ENCODE results near the gene CTBS. TPM values are rescaled to one million over a fixed set of nuclear protein-coding genes. Genes with fewer than 3 reads are reported as not detected.

CTBS gene
- total and polyA plus RNA-seq, 5 experiments from 2014 or later = 16.3 to 21.1 (median 18.2) TPM

DNA sequence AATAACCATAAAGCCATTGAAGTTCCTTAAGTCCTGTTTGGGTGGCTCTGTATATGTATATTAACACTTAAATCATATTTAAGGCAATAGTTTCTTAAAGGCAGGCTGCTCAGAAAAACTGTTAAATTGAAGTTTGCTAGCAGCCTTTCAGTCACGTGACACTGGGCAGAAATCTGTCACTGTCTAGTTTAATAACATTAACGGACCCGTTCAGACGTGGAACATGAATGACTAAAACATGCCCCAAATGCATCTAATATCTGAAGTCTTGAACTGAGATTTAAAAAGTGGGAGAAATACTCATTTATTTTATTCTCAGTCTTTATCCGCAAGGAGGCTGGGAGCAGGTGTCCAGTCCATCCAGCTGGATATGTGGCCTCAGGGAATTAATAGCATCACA is 71.3 kb downstream of the CTBS start:
- Mint-ChIP-seq H3K27me3 (no peaks in the 10 kb centered on the region), H3K4me3 (peak overlapping the region in 5 of 10 donors; percentile 5 to 87 (median 66)), H3K27ac (peak overlapping the region in 3 of 10 donors; percentile 77 to 97 (median 90)), H3K4me1 (peaks cover 19 to 68% (median 53%) of the 10 kb centered on the region in 4 donors), H3K9me3 (no peaks in the 10 kb centered on the region), H3K36me3 (peaks cover 5 to 29% (median 6%) of the 10 kb centered on the region in 3 donors)
- POLR2A ChIA-PET = interaction anchor here (0.9 kb wide), 1 partner anchor 8 kb away, joined by 3 read pairs; no protein-coding TSS in a partner anchor
- DNase-seq (no peak), ATAC-seq (no peak)

Other genes starting within 250 kb of the CTBS start
- gene DNASE2B, start 176.0 kb downstream of the CTBS start, total RNA-seq = not detected
- gene DNASE2B, start 176.0 kb downstream of the CTBS start, polyA plus RNA-seq = not detected
- 10 to 100 TPM; 50.2 to 52.4 TPM for gene RPF1, start 95.2 kb downstream of the CTBS start, total RNA-seq
- gene RPF1, start 95.2 kb downstream of the CTBS start, polyA plus RNA-seq = 10 to 100 TPM; 55.2 to 64.2 (median 58.4) TPM
- 1 to 10 TPM; 2.2 to 2.5 TPM for gene SPATA1, start 68.1 kb downstream of the CTBS start, total RNA-seq
- gene SPATA1, start 68.1 kb downstream of the CTBS start, polyA plus RNA-seq = not detected
- 10 to 100 TPM; 32.5 to 39.5 TPM for gene GNG5, start 67.9 kb downstream of the CTBS start, total RNA-seq
- gene GNG5, start 67.9 kb downstream of the CTBS start, polyA plus RNA-seq = 100 to 1,000 TPM; 214 to 259 (median 233) TPM
- gene SSX2IP, start 116.0 kb upstream of the CTBS start, total RNA-seq = 10 to 100 TPM in 1 of 2 experiments, 1 to 10 TPM in 1; 9.9 to 11.4 TPM
- 10 to 100 TPM in 1 of 3 donors, 1 to 10 TPM in 2; 6.9 to 10.8 (median 8.1) TPM for gene SSX2IP, start 116.0 kb upstream of the CTBS start, polyA plus RNA-seq

All from naive thymus-derived CD8-positive, alpha-beta T cell (primary cell).